ENCODE data around the gene EPHB3.

DNA sequence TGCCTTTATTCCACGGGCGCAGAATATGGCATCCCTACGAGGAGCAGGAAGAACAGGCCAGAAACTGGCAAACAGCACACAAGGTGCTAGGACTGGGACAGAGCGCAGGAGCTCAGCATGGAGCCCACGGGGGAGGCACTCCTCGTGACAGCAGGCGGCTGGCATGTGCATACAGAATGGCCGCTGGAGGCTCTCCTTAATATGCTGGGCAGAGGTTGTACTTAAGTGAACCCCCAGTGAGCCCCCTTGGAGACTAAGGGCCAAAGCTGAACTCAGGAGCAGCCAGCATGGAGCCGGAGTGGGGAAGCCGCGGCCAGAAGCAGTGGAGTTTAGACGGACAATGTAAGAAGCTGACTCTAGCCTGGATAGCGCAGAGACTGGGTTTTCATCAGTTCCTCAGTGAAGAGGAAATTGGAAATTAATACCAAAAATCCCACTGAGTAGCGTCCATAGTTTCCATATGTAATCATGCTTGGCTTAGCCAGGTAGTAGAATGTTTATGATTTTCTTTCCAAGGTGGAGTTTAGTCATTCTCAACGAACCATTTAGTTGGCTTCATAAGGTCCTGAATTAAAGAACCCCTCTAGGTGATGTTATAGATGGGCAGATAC, 69.4 kb downstream of the EPHB3 start:
- TF ChIP-seq, protein P1, sequence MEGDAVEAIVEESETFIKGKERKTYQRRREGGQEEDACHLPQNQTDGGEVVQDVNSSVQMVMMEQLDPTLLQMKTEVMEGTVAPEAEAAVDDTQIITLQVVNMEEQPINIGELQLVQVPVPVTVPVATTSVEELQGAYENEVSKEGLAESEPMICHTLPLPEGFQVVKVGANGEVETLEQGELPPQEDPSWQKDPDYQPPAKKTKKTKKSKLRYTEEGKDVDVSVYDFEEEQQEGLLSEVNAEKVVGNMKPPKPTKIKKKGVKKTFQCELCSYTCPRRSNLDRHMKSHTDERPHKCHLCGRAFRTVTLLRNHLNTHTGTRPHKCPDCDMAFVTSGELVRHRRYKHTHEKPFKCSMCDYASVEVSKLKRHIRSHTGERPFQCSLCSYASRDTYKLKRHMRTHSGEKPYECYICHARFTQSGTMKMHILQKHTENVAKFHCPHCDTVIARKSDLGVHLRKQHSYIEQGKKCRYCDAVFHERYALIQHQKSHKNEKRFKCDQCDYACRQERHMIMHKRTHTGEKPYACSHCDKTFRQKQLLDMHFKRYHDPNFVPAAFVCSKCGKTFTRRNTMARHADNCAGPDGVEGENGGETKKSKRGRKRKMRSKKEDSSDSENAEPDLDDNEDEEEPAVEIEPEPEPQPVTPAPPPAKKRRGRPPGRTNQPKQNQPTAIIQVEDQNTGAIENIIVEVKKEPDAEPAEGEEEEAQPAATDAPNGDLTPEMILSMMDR (IDR thresholded peaks at IDR 0.05; ENCODE audit: low read length): no peak
- no peak for TF ChIP-seq EZH2 (IDR thresholded peaks at IDR 0.05; ENCODE audit: borderline replicate concordance, low read length)

Measured in OCI-LY1 (cell line).